GM20431 (cell line): Measurements from ENCODE around the gene REP15.

ENCODE experiments used
- in situ Hi-C: fragments of 300-500 bp; cut with MseI, MboI; formaldehyde crosslinking; loops from one replicate; pipeline ENCODE4 v1.15.0; 2020; ENCODE audit warnings: low sequenced_read_pairs; ENCODE audit not compliant: unreplicated experiment

The REP15 gene

DNA sequence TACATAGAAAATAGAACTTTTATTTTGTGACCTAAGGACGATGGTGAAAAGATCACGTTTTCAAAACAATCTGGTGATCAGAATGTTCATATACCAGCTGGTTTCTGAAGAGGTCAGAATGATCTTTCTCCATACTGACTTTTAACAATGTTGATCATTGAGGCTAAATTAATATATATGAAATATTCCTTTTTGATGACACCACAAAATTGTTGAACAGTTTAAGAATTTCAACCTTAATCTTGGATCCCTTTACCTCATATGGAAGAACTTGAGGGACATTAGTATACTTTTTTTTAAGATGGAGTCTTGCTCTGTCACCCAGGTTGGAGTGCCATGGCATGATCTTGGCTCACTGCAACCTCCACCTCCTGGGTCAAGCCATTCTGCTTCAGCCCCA, 2.8 kb upstream of the REP15 start:
- in situ Hi-C loops = no loop called here

DNA sequence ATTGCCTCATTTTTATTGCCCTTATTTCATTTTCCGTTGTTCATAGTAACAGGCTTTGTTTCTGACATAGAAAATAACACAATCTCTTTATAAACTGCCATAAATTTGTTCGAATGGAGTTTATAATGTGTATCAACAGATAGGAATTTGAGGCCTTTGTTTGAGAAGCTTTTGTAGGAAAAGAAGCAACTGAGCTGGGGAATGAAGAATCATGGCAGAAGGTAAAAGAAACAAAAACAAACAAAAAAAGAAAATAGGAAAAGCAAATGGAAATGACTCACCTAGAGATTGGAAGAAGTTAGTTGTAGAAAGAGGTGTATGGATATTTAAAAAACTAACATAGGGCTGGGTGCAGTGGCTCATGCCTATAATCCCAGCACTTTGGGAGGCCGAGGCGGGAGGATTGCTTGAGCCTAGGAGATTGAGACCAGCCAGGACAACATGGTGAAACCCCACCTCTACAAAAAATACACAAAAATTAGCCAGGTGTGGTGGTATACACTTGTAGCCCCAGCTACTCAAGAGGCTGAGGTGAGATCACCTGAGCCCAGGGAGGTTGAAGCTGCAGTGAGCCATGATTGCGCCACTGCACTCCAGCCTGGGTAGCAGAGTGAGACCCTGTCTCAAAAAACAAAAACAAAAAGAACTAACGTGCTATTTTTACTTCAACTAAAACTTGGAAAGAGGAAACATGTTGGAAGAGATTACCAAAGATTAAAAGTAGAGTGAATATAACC, 523 bp upstream of the REP15 start:
- in situ Hi-C loops = no loop called here

DNA sequence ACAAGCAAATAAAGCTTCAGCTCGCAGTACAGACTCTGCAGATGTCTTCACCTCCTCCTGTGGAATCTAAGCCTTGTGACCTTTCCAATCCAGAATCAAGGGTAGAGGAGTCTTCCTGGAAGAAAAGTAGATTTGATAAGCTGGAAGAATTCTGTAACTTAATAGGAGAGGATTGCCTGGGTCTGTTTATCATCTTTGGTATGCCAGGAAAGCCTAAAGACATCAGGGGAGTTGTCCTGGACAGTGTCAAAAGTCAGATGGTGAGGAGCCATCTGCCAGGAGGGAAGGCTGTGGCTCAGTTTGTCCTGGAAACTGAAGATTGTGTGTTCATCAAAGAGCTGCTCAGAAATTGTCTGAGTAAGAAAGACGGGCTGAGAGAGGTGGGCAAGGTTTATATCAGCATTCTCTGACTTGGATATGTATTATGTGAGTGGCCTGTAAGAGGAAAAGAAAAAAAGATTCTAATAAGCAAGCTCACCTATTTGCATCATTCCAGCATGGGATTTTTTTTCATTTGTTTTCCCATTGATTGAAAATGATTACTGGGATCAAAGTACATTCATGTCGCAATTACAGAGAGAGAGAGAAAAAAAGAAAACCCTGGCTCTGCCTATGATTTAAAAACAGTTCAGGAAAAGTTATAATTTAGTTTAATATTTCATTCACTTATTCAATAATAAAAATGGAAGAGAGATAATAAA, 767 bp downstream of the REP15 start:
- in situ Hi-C loops = no loop called here

DNA sequence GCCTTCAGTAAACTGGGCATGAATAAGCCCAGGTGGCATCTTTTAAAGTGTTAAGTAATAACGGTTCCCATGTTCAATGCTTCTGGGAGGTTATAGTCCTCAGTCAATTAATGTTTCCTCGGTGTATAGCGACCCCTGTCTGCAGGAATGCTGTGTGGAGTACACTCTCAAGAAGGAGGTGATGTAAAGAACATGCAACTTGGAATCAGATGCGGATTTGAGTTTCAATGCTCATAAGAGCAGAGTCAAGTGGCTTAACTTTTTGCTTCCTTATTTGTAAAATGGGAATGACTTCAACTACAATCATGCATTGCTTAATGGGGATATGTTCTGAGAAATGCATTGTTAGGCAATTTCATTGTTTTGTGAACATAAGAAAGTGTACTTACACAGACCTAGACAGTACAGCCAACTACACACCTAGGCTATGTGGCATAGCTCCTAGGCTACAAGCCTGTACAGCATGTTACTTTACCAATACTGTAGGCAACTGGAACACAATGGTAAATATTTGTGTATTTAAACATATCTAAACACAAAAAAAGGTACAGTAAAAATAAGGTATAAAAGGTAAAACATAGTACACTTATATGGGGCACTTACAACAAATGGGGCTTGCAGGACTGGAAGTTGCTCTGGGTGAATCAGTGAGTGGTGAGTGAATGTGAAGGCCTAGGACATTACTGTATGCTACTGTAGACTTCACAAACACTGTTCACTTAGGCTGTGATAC, 7.6 kb downstream of the REP15 start:
- in situ Hi-C loops = no loop called here

- in situ Hi-C loops = no loop called here
Measured at GRCh38 chr12:27705263-27705662, 9.0 kb downstream of the REP15 start.

- in situ Hi-C loops = no loop called here
Measured at GRCh38 chr12:27707216-27707615, 11.0 kb downstream of the REP15 start.

DNA sequence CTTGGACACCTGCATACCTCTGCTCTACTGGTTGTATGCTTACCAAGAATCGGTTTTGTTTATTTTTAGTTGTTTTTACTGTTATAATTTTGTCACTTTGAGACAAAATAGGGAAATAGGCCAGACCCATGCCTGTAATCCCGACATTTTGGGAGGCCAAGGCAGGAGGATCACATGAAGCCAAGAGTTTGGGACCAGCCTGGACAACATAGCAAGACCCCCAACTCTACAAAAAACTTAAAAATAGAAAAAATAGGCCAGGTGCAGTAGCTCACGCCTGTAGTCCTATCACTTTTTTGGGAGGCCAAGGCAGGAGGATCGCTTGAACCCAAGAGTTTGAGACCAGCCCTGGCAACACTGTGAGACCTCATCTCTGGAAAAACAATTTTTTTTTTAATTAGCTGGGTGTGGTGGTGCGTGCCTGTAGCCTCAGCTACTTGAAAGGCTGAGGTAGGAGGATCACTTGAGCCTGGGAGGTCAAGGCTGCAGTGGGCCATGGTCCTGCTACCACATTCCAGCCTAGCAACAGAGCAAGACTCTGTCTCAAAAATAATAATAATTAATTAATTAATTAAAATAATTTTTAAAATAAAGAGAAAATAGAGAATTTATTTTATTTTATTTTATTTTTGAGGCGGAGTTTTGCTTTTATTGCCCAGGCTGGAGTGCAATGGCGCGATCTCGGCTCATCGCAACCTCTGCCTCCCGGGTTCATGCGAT, 13.1 kb downstream of the REP15 start:
- in situ Hi-C loops = no loop called here

GRCh38 chr12:27709932-27710591, 13.8 kb downstream of the REP15 start:
- in situ Hi-C loops = no loop called here

DNA sequence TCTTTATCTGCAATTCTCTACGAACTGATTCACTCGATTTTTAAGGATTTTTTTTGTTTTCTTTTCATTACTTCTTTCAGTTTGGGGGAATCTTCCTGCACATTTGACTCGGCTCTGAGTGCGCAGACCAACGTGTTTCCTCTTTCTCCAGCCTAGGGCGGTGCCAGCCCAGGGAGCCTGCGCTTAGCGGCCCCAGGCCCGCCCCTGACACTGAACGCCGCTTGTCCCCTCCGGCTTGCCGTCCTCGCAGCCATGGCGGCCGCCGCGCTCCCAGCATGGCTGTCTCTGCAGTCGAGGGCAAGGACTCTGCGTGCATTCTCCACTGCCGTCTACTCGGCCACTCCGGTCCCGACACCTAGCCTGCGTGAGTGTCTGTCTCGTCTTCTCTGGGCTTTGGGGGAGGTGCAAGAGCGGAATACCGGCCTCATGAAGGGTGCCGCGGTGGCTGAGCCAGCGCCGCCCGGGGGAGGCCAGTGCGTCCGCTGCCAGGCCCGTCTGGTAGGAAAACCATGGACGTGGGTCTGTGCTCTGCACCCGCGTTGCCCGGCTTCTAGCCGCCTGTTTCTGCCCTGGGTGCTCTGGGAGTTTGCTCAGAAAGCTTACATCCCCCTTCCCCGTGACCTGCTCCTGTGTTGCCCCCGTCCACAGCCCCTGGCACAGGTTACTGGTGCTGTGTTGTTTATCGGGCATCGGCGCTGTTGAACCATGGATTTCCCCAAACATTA, 14.5 kb downstream of the REP15 start, which contains the start of gene MRPS35:
Gene MRPS35, plus strand, starts transcription at position 241 of the 725 bp plus-strand sequence. Its CDS starts 12 bp downstream, at position 253.
- in situ Hi-C loops = no loop called here

- in situ Hi-C loops = no loop called here
Measured at GRCh38 chr12:27711317-27711682, 15.1 kb downstream of the REP15 start.

GRCh38 chr12:27711967-27712366, 15.7 kb downstream of the REP15 start:
- in situ Hi-C loops = no loop called here

GRCh38 chr12:27723212-27723611, 27.0 kb downstream of the REP15 start:
- in situ Hi-C loops = no loop called here

- in situ Hi-C loops = loop anchor here (10.0 kb wide), 1 partner anchor 215 kb away; no protein-coding TSS in a partner anchor
Measured at GRCh38 chr12:27730097-27730588, 33.9 kb downstream of the REP15 start.

- in situ Hi-C loops = loop anchor here (10.0 kb wide), 1 partner anchor 213 kb away; no protein-coding TSS in a partner anchor
Measured at GRCh38 chr12:27732281-27732680, 36.0 kb downstream of the REP15 start.

DNA sequence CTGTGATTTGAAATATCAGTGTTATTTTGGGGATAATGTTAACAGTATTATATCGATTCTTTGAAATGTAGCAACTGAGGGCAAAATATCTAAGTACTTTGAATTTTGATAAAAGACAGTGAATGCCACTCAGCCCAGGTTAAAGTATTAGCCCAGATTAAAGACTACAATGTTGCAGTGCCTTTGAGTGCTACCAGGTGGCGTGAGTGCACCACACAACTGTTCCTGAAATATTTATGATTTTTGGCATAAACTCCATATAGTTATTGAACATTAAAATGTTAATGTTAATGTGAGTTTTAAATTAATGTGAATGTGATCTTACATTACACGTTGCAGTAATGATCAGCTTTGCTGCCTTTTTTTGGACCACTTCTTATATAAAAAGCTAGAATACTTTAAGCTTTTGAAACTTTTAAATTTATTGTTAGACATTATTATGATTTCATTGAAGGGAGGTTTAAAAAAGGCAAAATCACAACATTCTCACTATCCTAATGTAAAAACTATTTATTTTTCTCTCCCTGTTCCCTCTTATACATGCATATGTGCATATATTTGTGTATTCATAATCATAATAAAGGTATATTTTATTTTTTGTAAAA, 36.9 kb downstream of the REP15 start:
- in situ Hi-C loops = loop anchor here (10.0 kb wide), 1 partner anchor 212 kb away; no protein-coding TSS in a partner anchor

DNA sequence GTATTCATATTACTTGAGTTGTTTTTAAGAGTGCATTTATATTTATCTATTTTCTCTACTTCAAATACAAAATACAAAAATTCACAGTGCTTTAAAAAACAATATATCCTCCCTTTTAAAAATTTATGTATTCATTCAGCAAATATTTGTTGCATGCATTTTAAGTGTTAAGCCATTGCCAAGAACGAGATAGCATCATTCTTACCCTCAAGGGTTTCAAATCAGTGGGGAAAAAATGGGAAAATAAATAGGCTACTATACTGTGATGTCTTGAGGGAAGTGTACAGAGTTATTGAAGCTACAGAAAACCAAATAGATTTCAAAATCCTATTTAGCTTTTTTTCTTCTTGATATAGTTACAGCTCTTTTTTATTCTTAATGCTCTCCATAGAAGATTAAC, 37.5 kb downstream of the REP15 start:
- in situ Hi-C loops = loop anchor here (10.0 kb wide), 1 partner anchor 211 kb away; no protein-coding TSS in a partner anchor

GRCh38 chr12:27734321-27734720, 38.1 kb downstream of the REP15 start:
- in situ Hi-C loops = loop anchor here (10.0 kb wide), 1 partner anchor 210 kb away; no protein-coding TSS in a partner anchor

DNA sequence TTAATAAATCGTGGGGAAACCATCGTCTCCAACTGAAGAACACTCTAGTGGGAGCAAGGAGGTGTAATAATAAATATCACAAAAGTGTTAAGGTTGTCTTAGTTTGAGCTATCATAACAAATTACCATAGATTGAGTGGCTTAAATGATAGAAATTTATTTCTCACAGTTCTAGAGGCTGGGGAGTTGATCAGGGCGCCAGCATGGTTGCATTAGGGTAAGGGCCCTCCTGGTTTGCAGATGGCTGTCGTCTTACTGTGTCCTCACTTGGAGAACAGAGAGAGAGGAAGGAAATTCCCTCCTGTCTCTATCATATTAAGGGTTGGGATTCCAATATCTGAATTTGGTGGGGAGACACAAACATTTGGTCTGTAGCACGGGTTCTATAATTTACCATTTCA, 47.4 kb downstream of the REP15 start:
- in situ Hi-C loops = no loop called here
